HG03103 (cell line): Measurements from ENCODE around the gene BBS4.

Experiments used
- ATAC-seq: cut with Tn5 transposase; IDR thresholded peaks from one replicate; pipeline ENCODE4 v1.9.1; 2021; ENCODE audit warnings: low read depth; ENCODE audit not compliant: unreplicated experiment

The BBS4 gene

DNA sequence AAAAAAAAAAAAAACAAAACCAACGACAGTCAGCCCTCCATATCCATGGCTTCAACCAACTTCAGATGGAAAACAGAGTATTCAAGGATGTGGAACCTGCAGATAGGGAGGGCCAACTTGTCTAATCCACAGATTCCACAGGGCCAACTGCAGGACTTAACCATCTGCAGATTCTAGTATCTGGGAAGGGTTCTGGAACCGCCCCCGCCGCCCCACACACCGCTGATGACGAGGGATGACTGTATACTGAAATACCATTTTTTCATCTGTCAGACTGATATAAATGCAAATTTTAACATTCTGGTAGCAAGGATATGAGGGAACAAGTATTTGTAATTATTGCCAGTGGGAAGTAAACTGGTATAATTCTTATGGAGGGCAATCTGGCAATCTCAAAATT is 68.1 kb downstream of the BBS4 start:
- ATAC-seq = no peak

GRCh38 chr15:72758182-72758581 is 72.2 kb downstream of the BBS4 start:
- no peak for ATAC-seq

DNA sequence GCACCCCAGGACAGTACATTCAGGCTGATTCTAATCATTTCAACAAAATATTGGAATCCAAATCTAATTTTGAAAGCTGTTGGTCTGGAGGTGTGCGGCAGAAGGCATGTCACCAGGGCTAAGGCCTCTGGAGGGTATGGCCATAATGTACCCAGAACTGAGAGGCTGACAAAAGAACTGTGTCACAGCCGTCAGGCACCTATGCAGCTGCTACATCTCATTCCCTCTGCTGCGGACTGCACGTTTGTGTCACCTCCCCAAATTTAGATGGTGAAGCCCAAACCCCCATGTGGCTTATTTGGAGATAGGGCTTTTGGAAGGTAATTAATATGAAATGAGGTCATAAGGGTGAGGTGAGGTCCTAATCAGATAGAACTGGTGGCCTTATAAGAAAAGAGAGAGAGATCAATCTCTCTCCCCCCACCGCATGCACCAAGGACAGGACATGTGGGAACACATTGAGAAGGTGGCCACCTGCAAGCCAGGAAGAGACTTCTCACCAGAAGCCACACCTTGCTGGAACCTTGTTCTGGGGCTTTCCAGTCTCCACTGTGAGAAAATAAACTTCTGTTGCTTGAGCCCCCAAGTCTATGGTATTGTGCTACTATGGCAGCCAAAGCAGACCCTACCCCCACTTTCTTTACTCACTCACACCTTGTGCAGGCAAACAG is 74.7 kb downstream of the BBS4 start:
- no peak for ATAC-seq

DNA sequence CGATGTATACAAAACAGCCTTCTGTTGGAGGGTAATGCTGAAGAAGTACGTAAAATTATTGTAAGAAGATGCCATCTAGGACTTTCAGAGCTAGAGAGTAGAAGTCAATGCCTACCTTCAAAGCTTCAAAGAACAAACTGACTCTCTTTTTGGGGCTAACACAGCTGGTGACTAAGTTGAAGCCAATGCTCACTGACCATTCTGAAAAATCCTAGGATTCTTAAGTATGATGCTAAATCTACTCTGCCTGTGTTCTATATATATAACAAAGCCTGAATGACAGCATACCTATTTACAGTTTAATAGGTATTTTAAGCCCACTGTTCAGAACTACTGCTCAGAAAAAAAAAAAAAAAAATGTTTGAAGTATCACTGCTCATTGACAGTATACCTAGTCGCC is 78.6 kb downstream of the BBS4 start:
- no peak for ATAC-seq

GRCh38 chr15:72766025-72766424 is 80.0 kb downstream of the BBS4 start:
- no peak for ATAC-seq

DNA sequence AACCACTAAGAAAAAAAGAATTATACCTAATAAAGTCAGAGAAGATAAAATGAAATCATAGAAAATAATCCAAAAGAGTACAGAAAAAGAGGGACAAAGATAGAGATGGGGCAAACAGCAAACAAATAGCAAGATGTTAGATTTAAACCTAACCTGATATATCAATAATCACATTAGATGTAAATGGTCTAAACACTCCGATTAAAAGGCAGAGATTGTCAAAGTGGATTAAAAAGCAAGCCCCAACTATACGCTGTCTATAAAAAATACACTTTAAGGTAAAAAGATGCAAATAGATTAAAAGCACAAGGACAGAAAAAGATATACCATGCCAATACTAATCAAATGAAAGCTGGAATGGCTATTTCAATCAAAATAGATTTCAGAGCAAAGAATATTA is 80.8 kb downstream of the BBS4 start:
- no peak for ATAC-seq

- ATAC-seq = no peak
These were observed 84.8 kb downstream of the BBS4 start for GRCh38 chr15:72770673-72771328.

DNA sequence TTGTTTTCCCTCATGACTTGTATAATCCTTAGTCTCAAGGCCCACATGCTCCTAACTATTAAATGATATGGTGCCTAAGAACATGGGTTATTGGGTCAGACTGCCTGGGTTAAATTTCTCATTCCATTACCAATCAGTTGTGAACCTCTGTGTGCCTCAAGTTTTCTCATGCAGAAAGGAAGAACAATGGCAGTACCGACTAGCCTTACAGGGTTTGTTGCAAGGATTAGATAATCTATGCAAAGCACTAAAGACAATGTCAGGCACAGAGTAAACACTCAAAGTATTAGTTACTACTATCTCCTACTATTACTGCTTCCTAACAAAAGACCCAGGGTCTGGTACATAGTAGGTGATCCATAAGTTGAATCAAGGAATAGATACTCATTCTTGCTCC is 85.3 kb downstream of the BBS4 start:
- ATAC-seq = no peak

DNA sequence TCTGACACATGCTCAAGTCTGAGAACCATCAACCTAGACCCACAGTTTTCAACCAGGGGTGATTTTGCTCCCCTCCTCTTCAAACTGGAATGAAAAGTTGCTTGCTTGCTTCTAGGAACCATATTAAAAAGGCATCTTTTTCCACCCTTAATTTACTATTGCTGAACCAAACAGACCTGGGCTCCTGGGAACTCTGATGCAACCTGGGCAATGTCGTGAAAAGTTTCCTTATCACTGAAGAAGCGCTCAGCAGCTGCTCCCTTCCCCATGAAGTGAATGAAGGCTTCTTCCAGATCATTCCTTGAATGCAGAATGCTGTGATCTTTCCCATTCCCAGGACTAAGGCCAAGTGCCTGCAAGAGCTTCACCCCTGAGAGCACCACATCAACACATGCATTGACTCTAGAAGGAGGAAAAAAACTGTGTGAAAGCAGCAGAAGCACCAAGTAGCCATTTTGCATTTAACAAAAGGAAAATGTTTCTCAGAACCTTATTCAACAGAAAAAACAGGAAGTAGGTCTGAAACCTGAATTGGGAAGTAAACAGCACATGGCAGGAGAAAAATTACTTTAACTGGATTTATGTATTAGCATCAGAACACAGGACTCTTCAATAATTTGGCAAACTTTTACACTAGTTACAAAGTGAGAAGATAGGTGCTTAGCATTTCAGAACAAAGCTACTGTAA is 88.8 kb downstream of the BBS4 start:
- ATAC-seq = no peak

GRCh38 chr15:72778796-72779195 is 92.8 kb downstream of the BBS4 start:
- ATAC-seq = no peak

DNA sequence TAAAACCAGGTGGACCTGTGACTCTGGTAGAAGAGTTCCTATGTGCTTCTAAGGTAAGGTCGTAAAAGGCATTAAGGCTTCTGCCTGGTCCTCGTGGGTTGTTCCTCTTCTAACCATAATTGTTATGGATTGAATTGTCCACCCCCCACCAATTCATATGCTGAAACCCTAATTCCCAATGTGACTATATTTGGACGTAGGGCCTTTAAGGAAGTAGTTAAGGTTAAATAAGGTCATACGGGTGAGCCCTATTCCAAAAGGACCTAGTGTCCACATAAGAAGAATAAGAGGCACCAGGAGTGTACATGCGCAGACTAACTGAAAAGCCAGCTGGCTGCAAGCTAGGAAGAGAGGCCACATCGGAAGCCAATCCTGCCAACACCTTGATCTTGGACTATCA is 95.6 kb downstream of the BBS4 start:
- no peak for ATAC-seq

- no peak for ATAC-seq
These were observed 96.4 kb downstream of the BBS4 start for GRCh38 chr15:72782274-72783003.

DNA sequence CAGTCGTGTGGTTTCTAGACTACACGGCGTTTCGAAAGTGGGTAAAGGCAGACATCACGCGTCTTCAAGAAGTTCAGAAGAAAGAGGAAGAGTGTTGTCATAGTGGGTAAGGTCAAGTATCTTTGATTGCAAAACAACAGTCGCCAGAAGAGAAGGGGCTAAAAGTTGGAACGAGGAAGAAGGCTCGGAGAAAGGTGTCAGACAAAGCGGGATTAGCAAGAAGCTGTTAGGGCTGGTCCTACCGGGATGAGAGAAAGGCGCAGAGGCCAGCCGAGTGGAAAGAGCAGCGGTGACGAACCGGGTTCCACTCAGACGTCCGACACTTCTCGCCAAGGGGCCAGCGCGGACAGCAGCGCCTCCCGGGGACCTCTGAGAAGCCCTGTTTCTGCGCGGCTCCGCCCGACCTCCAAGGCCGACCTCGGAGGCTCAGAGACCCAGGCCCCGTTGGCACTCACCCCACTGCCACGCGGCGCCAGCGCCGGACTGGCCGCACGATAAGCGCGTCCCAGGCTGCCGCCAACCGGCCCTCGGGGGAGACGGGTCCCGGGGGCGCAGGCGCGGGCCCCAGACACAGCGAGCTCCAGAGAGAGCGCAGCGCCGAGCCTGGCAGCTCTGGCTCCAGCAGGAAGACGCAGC is 97.1 kb downstream of the BBS4 start:
- ATAC-seq = peak; percentile 30

- peak; percentile 59 for ATAC-seq
These were observed 97.8 kb downstream of the BBS4 start, which contains the start of gene ADPGK for GRCh38 chr15:72783640-72784455. Gene ADPGK (minus strand): TSS chr15:72783758. CDS start chr15:72783691, 67 bp downstream.

- no peak for ATAC-seq
These were observed 98.5 kb downstream of the BBS4 start for GRCh38 chr15:72784456-72784876.

- ATAC-seq = no peak
These were observed 99.4 kb downstream of the BBS4 start for GRCh38 chr15:72785432-72785831.

GRCh38 chr15:72785841-72786240 is 99.8 kb downstream of the BBS4 start:
- no peak for ATAC-seq

GRCh38 chr15:72786242-72786641 is 100.2 kb downstream of the BBS4 start:
- ATAC-seq = no peak

DNA sequence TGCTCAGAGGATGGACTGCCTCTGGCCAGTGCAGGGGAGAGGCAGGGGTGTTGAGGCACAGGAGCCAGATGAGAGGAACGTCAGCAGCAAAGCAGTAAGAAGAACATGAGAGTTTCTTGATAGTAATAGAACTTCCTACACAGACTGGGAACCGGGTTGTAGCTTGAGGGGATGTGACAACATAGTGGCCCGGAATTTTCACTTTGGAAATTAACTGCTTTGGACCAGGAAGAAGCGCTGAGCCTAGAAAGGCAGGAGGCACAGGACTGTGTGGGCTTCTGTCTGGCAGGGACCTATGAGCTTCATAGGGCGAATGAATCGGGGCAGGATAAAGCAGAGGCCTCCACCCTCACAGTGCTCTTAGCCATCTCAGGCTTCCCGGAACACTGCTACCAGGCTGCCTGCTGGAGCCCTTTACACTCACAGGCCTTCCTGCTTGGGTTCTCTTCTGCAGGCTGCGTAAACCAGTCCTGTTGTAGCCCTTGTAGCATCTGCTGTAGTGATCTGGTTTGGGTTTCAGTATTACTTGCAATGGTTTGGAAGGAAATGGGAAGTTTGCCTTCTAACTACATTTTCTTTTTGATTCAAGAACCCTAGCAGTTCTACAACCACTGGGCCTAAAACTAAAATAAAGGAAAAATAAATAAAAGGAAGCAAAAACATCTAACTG is 100.8 kb downstream of the BBS4 start:
- no peak for ATAC-seq
